Measurements from ENCODE around the gene CSNK2A1. TPM values are rescaled to one million over a fixed set of nuclear protein-coding genes. Genes with fewer than 3 reads are reported as not detected.
"Not testable (repeated sequence)": the region's sequence is repeated elsewhere in the genome, so short reads cannot be mapped to it uniquely, and the experiment has no call there.

CSNK2A1 gene
- total RNA-seq, 2 donors from 2014 or later: 168 to 184 TPM

DNA sequence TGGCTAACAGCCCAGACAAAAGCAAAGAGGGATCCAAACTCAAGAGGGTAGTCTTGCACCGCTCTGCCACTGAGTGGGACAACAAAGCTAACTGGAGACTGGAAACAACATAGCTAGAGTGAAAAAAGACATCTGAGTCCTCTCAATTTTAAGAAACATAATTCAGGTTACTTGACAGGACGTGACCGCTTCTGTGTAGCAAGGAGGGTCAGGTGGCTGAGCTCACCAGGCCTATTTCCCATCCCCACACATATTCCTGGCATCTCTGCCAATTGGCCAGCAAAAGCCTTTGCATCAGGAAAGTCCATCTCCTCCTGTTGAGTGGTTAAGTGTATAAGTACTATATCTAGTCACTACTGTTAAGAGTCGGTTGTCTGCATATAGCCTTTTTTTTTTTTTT, 55.9 kb downstream of the CSNK2A1 start:
- no peaks in the 10 kb centered on the region for H3K4me1 Mint-ChIP-seq (ENCODE audit: low read depth)
- peaks cover 5 to 42% of the 10 kb centered on the region in 2 donors for H3K36me3 Mint-ChIP-seq (ENCODE audit: insufficient read depth in 2 of 2)
- H3K4me3 Mint-ChIP-seq: no peak overlapping the region
- no peak overlapping the region for H3K27ac Mint-ChIP-seq
- no peaks in the 10 kb centered on the region for H3K9me3 Mint-ChIP-seq
- ATAC-seq (replicated peaks in 1 of 2) (no peak), DNase-seq (no peak)
- no peaks in the 10 kb centered on the region for H3K27me3 Mint-ChIP-seq (ENCODE audit: low read depth)

GRCh38 chr20:483815-484644, 59.6 kb downstream of the CSNK2A1 start:
- DNase-seq: no peak
- H3K4me3 Mint-ChIP-seq: no peak overlapping the region
- peaks cover 5 to 42% of the 10 kb centered on the region in 2 donors for H3K36me3 Mint-ChIP-seq (ENCODE audit: insufficient read depth in 2 of 2)
- H3K27ac Mint-ChIP-seq: no peak overlapping the region
- H3K27me3 Mint-ChIP-seq (ENCODE audit: low read depth): no peaks in the 10 kb centered on the region
- H3K4me1 Mint-ChIP-seq (ENCODE audit: low read depth): peaks cover 3% of the 10 kb centered on the region
- no peaks in the 10 kb centered on the region for H3K9me3 Mint-ChIP-seq
- ATAC-seq (replicated peaks in 1 of 2): no peak

- peaks cover 10% of the 10 kb centered on the region for H3K4me1 Mint-ChIP-seq (ENCODE audit: low read depth)
- no peak overlapping the region for H3K4me3 Mint-ChIP-seq
- no peaks in the 10 kb centered on the region for H3K9me3 Mint-ChIP-seq
- peaks cover 6 to 37% of the 10 kb centered on the region in 2 donors for H3K36me3 Mint-ChIP-seq (ENCODE audit: insufficient read depth in 2 of 2)
- H3K27me3 Mint-ChIP-seq (ENCODE audit: low read depth): no peaks in the 10 kb centered on the region
- no peak for ATAC-seq (replicated peaks in 1 of 2)
- H3K27ac Mint-ChIP-seq: peak overlapping the region; percentile 25
- DNase-seq: no peak
These were observed 62.4 kb downstream of the CSNK2A1 start for GRCh38 chr20:481167-481566.

DNA sequence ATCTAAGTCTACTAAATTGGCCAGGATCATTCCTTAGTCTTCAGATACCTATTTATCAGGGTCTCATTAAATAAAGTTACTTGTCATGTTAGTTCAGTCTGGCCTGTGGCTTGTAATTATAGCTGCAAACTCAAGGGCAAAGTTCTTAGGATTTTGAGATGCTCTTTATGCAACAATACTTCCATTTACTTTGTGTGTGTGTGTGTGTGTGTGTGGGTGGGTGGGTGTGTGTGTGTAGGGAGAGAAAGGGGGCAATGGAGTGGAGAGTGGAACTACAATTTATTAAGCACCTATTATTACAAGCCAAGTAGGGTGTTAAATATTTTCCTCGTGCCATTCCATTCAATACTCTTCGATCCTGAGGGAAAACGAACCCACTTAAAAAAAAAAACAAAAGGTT, 63.5 kb downstream of the CSNK2A1 start:
- H3K36me3 Mint-ChIP-seq (ENCODE audit: insufficient read depth in 2 of 2): peaks cover 6 to 35% of the 10 kb centered on the region in 2 donors

GRCh38 chr20:479487-479886, 64.1 kb downstream of the CSNK2A1 start:
- Mint-ChIP-seq H3K27me3 (ENCODE audit: low read depth) (no peaks in the 10 kb centered on the region), H3K9me3 (no peaks in the 10 kb centered on the region), H3K27ac (peak overlapping the region; percentile 45), H3K36me3 (ENCODE audit: insufficient read depth in 2 of 2) (peaks cover 6 to 35% of the 10 kb centered on the region in 2 donors), H3K4me1 (ENCODE audit: low read depth) (peaks cover 10% of the 10 kb centered on the region), H3K4me3 (no peak overlapping the region)
- DNase-seq: no peak
- peak in 1 of 2 donors; percentile 9 for ATAC-seq (replicated peaks in 1 of 2)

More for the DNA sequence above, 63.5 kb downstream of the CSNK2A1 start:
- DNase-seq (no peak), ATAC-seq (replicated peaks in 1 of 2) (no peak)
- Mint-ChIP-seq H3K9me3 (no peaks in the 10 kb centered on the region), H3K4me1 (ENCODE audit: low read depth) (peaks cover 10% of the 10 kb centered on the region), H3K27me3 (ENCODE audit: low read depth) (no peaks in the 10 kb centered on the region), H3K4me3 (no peak overlapping the region), H3K27ac (no peak overlapping the region)

- peaks cover 6 to 31% of the 10 kb centered on the region in 2 donors for H3K36me3 Mint-ChIP-seq (ENCODE audit: insufficient read depth in 2 of 2)
- no peaks in the 10 kb centered on the region for H3K9me3 Mint-ChIP-seq
- peak; percentile 66 to 69 for ATAC-seq (replicated peaks in 1 of 2)
- H3K4me3 Mint-ChIP-seq: no peak overlapping the region
- DNase-seq: peak; percentile 19 to 39
- no peaks in the 10 kb centered on the region for H3K27me3 Mint-ChIP-seq (ENCODE audit: low read depth)
- H3K4me1 Mint-ChIP-seq (ENCODE audit: low read depth): peaks cover 10% of the 10 kb centered on the region
- peak overlapping the region; percentile 45 for H3K27ac Mint-ChIP-seq
These were observed 64.6 kb downstream of the CSNK2A1 start for GRCh38 chr20:478949-479429.

DNA sequence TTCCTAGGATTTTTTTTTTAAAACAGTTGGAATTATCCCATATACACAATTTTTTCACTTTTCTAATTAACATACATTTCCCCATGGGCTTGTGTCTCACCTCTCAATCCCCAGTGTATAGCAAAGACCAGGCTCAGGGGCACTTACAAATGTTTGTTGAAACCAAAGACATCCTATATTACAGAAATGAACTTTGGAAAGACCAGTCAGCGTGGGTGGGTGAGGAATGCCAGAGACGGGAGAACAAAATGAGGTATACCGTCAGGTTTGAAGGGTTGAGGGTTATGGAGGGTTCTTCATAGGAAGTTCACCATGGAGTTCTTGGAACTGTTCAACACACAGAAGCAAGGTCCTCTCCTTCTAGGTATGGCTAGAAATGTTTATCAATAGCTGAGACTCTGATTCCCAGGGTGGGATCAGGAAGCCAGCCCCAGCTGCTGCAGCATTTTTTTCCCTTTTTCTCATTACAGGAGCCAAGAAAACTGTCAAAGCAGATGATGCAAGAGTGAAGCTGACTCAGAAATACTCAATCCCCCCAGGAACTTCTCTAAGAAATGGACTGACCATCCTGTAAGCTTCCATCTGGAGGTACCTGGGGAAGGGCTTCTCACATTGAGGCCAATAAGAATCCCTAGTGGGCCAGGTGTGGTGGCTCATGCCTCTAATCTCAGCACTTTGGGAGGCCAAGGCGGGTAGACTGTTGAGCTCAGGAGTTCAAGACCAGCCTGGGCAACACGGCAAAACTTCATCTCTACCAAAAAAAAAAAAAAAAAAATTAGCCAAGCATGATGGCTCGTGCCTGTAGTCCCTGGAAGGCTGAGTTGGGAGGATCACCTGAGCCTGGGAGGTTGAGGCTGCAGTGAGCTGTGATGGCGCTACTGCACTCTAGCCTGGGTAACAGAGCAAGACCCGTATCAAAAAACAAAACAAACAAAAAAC, 65.3 kb downstream of the CSNK2A1 start:
- DNase-seq: no peak
- no peaks in the 10 kb centered on the region for H3K9me3 Mint-ChIP-seq
- peak overlapping the region; percentile 87 for H3K27ac Mint-ChIP-seq
- peaks cover 6 to 28% of the 10 kb centered on the region in 2 donors for H3K36me3 Mint-ChIP-seq (ENCODE audit: insufficient read depth in 2 of 2)
- H3K4me1 Mint-ChIP-seq (ENCODE audit: low read depth): peaks cover 10% of the 10 kb centered on the region
- peak in 1 of 2 donors; percentile 13 for ATAC-seq (replicated peaks in 1 of 2)
- H3K27me3 Mint-ChIP-seq (ENCODE audit: low read depth): no peaks in the 10 kb centered on the region
- H3K4me3 Mint-ChIP-seq: no peak overlapping the region

- not testable (repeated sequence) for H3K4me1 Mint-ChIP-seq (ENCODE audit: low read depth); H3K27me3 Mint-ChIP-seq (ENCODE audit: low read depth); ATAC-seq (replicated peaks in 1 of 2); DNase-seq; H3K4me3 Mint-ChIP-seq; H3K27ac Mint-ChIP-seq; H3K9me3 Mint-ChIP-seq
- peaks cover 4 to 17% of the 10 kb centered on the region in 2 donors for H3K36me3 Mint-ChIP-seq (ENCODE audit: insufficient read depth in 2 of 2)
These were observed 66.9 kb downstream of the CSNK2A1 start for GRCh38 chr20:476561-477249.

GRCh38 chr20:475463-476357, 67.9 kb downstream of the CSNK2A1 start:
- DNase-seq (no peak), ATAC-seq (replicated peaks in 1 of 2) (no peak)
- Mint-ChIP-seq H3K27me3 (ENCODE audit: low read depth) (no peaks in the 10 kb centered on the region), H3K4me3 (no peak overlapping the region), H3K4me1 (ENCODE audit: low read depth) (peaks cover 10% of the 10 kb centered on the region), H3K36me3 (ENCODE audit: insufficient read depth in 2 of 2) (peaks cover 3 to 17% of the 10 kb centered on the region in 2 donors), H3K27ac (no peak overlapping the region), H3K9me3 (no peaks in the 10 kb centered on the region)

GRCh38 chr20:474581-474980, 69.0 kb downstream of the CSNK2A1 start:
- peaks cover 10% of the 10 kb centered on the region for H3K4me1 Mint-ChIP-seq (ENCODE audit: low read depth)
- H3K27ac Mint-ChIP-seq: no peak overlapping the region
- no peak for DNase-seq

GRCh38 chr20:472889-473292, 70.7 kb downstream of the CSNK2A1 start:
- Mint-ChIP-seq H3K4me3 (no peak overlapping the region), H3K27me3 (ENCODE audit: low read depth) (no peaks in the 10 kb centered on the region), H3K4me1 (ENCODE audit: low read depth) (no peaks in the 10 kb centered on the region), H3K27ac (no peak overlapping the region), H3K36me3 (ENCODE audit: insufficient read depth in 2 of 2) (peaks cover 0 to 9% of the 10 kb centered on the region in 2 donors), H3K9me3 (peaks cover 0 to 3% of the 10 kb centered on the region in 2 donors)
- DNase-seq: no peak
- no peak for ATAC-seq (replicated peaks in 1 of 2)

More at GRCh38 chr20:474581-474980, 69.0 kb downstream of the CSNK2A1 start:
- peaks cover 0 to 1% of the 10 kb centered on the region in 2 donors for H3K9me3 Mint-ChIP-seq
- peaks cover 3 to 17% of the 10 kb centered on the region in 2 donors for H3K36me3 Mint-ChIP-seq (ENCODE audit: insufficient read depth in 2 of 2)
- ATAC-seq (replicated peaks in 1 of 2): no peak
- H3K4me3 Mint-ChIP-seq: no peak overlapping the region
- H3K27me3 Mint-ChIP-seq (ENCODE audit: low read depth): no peaks in the 10 kb centered on the region

Data from activated T-cell treated with anti-CD3 and anti-CD28 coated beads, Interleukin-2, amount 50 U/mL, for 72 hours (primary cell).